ENCODE results near the gene CHN1.

- TF ChIP-seq CTCF (IDR thresholded peaks at IDR 0.05) (no peak), ZFX (IDR thresholded peaks at IDR 0.05; ENCODE audit: borderline replicate concordance) (no peak)
Measured at GRCh38 chr2:174752403-174753037, 252.7 kb downstream of the CHN1 start.

Measured in 22Rv1 (cell line).